ENCODE measurements around the gene CFAP45. TPM values are rescaled to one million over a fixed set of nuclear protein-coding genes. Genes with fewer than 3 reads are reported as not detected.

The CFAP45 gene
- total and polyA plus RNA-seq, 9 of the 15 experiments (the other 6 are each of a cell fraction or from before 2014, with no cell fraction given): 0.65 to 2.4 (median 1.5) TPM

DNA sequence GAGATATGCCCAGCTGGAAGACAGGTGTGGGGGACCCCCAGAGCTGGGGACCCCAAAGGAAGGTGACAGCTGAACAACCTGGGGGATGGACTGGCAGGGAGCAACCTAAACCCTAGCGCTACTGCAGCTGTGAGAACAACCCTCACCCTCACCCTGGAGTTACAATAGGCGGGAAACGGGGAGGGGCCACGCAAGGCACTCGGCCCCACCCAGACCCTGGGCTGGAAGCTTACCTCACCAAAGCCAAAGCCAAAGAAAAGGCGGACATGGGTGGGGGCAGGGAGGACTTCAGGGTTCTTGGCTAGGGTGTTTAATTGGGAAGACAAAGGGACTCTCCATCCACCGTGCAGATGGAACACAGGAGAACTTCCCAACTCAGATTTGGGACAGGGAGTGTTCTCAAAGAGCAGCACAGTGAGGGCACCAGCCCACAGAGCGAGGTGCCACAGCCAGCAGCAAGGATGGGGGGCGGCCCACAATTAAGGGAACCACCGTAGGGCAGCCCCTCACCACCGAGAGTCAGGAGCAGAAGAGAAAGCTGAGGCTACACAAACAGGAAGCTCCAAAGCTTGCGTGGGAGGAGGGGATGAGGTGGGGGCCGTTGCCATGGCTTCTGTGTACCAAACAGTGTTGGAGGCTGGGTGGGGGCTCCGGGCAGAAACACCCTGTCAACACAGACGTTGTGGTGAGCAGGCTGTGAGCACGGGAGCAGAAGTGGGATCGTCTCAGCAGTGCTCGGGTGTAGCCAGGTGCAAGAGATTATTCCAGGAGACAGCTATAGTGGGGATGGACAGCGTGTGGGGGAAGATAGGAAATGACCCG lies 23.4 kb upstream of the CFAP45 start (continued):
- TF ChIP-seq, protein P1, sequence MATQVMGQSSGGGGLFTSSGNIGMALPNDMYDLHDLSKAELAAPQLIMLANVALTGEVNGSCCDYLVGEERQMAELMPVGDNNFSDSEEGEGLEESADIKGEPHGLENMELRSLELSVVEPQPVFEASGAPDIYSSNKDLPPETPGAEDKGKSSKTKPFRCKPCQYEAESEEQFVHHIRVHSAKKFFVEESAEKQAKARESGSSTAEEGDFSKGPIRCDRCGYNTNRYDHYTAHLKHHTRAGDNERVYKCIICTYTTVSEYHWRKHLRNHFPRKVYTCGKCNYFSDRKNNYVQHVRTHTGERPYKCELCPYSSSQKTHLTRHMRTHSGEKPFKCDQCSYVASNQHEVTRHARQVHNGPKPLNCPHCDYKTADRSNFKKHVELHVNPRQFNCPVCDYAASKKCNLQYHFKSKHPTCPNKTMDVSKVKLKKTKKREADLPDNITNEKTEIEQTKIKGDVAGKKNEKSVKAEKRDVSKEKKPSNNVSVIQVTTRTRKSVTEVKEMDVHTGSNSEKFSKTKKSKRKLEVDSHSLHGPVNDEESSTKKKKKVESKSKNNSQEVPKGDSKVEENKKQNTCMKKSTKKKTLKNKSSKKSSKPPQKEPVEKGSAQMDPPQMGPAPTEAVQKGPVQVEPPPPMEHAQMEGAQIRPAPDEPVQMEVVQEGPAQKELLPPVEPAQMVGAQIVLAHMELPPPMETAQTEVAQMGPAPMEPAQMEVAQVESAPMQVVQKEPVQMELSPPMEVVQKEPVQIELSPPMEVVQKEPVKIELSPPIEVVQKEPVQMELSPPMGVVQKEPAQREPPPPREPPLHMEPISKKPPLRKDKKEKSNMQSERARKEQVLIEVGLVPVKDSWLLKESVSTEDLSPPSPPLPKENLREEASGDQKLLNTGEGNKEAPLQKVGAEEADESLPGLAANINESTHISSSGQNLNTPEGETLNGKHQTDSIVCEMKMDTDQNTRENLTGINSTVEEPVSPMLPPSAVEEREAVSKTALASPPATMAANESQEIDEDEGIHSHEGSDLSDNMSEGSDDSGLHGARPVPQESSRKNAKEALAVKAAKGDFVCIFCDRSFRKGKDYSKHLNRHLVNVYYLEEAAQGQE (IDR thresholded peaks at IDR 0.05; ENCODE audit: borderline replicate concordance): no peak
- TF ChIP-seq, protein P1 (CRISPR knock-in tag; IDR thresholded peaks at IDR 0.05; ENCODE audit: low read depth): 0 out of 2 replicates have a peak, but pooled peaks have one; percentile 35
- TF ChIP-seq ZNF217 (CRISPR knock-in tag; IDR thresholded peaks at IDR 0.05): no peak
- TF ChIP-seq ZFPM2 (CRISPR knock-in tag; IDR thresholded peaks at IDR 0.05): no peak
- TF ChIP-seq, protein P2, sequence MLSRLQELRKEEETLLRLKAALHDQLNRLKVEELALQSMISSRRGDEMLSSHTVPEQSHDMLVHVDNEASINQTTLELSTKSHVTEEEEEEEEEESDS (CRISPR knock-in tag; IDR thresholded peaks at IDR 0.05): no peak
- no peak for TF ChIP-seq JUNB (CRISPR knock-in tag; conservative IDR thresholded peaks at IDR 0.05)
- no peak for TF ChIP-seq C11orf30 (IDR thresholded peaks at IDR 0.05; ENCODE audit: low read depth)
- TF ChIP-seq ZNF224 (CRISPR knock-in tag; IDR thresholded peaks at IDR 0.05): no peak
- TF ChIP-seq ELF4 (CRISPR knock-in tag; IDR thresholded peaks at IDR 0.05): no peak
- TF ChIP-seq, protein P3, sequence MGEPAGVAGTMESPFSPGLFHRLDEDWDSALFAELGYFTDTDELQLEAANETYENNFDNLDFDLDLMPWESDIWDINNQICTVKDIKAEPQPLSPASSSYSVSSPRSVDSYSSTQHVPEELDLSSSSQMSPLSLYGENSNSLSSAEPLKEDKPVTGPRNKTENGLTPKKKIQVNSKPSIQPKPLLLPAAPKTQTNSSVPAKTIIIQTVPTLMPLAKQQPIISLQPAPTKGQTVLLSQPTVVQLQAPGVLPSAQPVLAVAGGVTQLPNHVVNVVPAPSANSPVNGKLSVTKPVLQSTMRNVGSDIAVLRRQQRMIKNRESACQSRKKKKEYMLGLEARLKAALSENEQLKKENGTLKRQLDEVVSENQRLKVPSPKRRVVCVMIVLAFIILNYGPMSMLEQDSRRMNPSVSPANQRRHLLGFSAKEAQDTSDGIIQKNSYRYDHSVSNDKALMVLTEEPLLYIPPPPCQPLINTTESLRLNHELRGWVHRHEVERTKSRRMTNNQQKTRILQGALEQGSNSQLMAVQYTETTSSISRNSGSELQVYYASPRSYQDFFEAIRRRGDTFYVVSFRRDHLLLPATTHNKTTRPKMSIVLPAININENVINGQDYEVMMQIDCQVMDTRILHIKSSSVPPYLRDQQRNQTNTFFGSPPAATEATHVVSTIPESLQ (CRISPR knock-in tag; IDR thresholded peaks at IDR 0.05): no peak
- TF ChIP-seq SMC3 (conservative IDR thresholded peaks at IDR 0.05; ENCODE audit: insufficient read depth, low read depth, low read length): no peak
- peak; percentile 57 for TF ChIP-seq TCF3 (CRISPR knock-in tag; IDR thresholded peaks at IDR 0.05)
- TF ChIP-seq, protein P4, sequence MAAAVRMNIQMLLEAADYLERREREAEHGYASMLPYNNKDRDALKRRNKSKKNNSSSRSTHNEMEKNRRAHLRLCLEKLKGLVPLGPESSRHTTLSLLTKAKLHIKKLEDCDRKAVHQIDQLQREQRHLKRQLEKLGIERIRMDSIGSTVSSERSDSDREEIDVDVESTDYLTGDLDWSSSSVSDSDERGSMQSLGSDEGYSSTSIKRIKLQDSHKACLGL (CRISPR knock-in tag; IDR thresholded peaks at IDR 0.05; ENCODE audit: borderline replicate concordance, poor library complexity, severe bottlenecking): no peak
- TF ChIP-seq, protein P5, sequence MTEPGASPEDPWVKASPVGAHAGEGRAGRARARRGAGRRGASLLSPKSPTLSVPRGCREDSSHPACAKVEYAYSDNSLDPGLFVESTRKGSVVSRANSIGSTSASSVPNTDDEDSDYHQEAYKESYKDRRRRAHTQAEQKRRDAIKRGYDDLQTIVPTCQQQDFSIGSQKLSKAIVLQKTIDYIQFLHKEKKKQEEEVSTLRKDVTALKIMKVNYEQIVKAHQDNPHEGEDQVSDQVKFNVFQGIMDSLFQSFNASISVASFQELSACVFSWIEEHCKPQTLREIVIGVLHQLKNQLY (CRISPR knock-in tag; conservative IDR thresholded peaks at IDR 0.05): no peak
- TF ChIP-seq SPI1 (IDR thresholded peaks at IDR 0.05; ENCODE audit: borderline replicate concordance, low read depth, low read length): 0 out of 2 replicates have a peak, but pooled peaks have one; percentile 23
- no peak for TF ChIP-seq NR1H2 (CRISPR knock-in tag; IDR thresholded peaks at IDR 0.05)

All from K562 (cell line).